GM13976 (cell line): ENCODE data around the gene NAGA.

Experiments used
- DNase-seq: peaks from one replicate; pipeline ENCODE4 v3.0.0; 2012; ENCODE audit warnings: low spot score
- CTCF ChIP-seq: IDR thresholded peaks from 2 replicates; pipeline ENCODE4 v1.5.1; 2012; ENCODE audit warnings: borderline replicate concordance, mild to moderate bottlenecking; ENCODE audit not compliant: insufficient read depth; ENCODE audit errors: extremely low read depth, missing control alignments, control extremely low read depth
- in situ Hi-C: fragments of 300-500 bp; cut with MboI; formaldehyde crosslinking; loops from one replicate; pipeline ENCODE4 v1.12.0; 2022; ENCODE audit warnings: low sequenced_read_pairs, mixed read lengths, inconsistent platforms; ENCODE audit not compliant: unreplicated experiment

Gene NAGA

DNA sequence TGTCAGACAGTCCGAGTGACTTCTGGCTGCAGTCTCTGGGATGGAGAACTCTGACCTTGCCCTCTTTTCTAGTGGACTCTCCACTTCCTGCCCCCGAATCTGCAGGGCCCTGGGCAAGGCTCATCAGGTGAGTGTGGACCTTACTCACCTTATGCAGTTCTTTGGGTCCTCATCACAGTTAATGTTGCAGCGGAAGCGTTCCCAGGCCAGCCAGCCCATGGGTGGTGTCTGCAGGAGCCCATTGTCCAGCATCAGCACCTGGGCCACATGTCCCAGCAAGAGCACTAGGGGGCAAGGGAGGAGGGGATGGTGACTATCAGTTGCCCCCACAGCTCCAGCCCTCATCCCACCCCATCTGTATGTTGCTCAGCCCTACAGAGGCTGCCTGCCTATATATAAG is 2.3 kb downstream of the NAGA start:
- in situ Hi-C loops: loop anchor here (10.0 kb wide), 1 partner anchor 63 kb away; no protein-coding TSS in a partner anchor
- TF ChIP-seq CTCF: no peak
- DNase-seq: no peak

DNA sequence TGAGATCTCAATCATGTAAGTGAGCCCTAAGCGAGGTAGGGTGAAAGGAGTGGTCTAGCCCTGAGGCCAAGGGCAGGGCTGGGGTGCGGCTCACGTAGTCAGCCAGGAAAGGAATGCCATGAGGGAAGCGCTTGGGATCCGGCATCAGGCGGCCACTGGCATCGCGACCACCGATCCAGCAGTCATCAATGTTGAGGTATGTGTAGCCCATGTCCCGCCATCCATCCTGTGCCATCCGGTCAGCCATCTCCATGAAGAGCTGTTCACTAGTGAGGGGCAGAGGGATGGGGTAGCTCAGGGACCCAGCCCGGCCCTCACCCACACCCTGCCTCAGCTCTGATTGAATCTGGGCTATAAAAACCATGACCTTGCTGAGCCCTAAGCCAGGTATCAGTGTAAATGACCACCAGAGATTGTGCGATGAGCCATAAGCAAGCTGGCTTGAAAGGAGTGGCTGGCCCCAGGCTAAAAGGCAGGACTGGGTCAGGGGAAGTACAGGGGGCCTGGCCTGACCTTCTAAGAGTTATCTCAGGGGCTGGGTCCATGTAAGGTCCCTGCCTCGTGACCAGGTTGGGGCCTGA is 2.9 kb downstream of the NAGA start:
- no peak for TF ChIP-seq CTCF
- in situ Hi-C loops: loop anchor here (10.0 kb wide), 1 partner anchor 63 kb away; no protein-coding TSS in a partner anchor

DNA sequence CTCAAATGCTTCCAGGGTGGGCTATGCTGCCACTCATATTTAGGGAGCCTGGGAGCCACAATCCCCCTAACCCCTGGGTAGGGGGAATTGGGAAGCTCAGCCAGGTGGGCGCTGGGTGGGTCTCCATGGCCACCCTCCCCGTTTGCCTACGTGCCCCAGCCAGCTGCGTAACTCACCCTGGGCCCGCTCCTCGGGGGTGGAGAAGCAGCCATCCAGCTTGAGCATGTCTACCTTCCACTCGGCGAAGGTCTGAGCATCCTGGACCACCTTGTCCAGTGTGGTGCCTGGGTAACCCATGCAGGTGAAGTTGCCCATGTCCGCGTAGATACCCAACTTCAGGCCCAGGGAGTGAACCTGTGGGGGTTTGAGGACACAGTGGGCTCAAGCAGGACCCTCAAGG is 3.7 kb downstream of the NAGA start:
- DNase-seq: no peak
- no peak for TF ChIP-seq CTCF
- in situ Hi-C loops: loop anchor here (10.0 kb wide), 1 partner anchor 62 kb away; no protein-coding TSS in a partner anchor

More for the DNA sequence above, 2.9 kb downstream of the NAGA start:
- DNase-seq: no peak

DNA sequence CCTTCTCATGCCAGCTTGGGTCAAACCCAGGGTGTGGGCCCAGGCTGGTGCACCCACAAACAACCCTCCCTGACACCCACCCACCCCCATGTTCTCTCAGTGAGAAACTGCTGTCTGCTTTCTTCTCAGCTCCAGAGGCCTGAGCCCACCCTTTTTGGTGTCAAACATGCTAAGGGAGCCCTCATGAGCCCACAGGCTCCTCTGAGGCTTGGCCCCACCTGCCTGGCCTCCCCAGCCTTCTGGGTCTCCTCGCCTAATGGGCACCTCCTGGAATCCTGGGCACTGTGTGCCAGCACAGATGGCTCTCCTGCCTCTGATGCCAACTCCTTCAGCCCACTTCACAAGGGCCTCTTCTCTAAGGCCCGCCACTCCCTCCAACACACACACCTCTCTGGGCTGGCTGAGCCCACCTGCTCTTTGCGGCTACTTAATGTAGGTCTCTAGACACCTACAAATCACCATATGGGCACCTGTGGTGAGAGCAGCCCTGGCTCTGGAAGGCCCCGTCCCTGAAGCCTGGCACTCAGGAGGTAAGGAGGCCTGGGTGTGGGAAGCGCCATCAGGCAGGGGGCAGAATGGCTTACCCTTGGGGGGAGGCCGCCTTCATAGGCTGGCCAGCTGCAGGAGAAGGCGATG is 4.4 kb downstream of the NAGA start:
- no peak for TF ChIP-seq CTCF
- in situ Hi-C loops: loop anchor here (10.0 kb wide), 1 partner anchor 61 kb away; no protein-coding TSS in a partner anchor
- DNase-seq: no peak

DNA sequence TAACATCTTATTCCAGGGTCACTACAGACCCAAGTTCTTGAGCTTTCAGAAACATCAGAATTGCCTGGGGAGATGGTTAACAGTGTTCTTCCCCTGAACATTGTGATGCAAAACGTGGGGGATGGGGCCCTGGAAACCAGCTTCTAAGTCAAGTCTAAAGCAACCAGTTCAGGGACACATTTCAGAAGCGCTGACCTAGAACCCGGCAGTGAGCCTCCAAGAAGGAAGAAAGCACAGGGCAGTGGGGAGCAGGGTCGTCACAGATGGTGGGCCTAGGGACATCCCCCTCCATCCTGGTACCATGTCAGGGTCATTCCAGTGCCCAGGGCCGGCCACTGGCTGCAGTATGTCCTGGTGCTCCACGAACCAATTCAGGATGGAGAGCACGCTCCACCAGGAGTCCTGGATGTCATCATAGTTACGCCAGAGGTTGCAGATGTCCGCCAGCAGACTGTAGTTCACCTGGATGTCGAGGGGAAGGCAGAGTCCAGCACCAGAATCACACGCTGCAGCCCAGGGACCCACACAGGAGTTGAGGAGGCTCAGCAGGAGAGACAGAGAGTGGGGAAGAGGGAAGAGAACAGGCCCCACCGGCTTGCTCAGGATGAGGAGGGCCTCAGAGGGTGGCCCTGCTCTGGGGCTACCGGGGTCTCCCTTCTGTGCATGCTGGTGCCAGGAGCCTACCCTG is 5.0 kb downstream of the NAGA start:
- no peak for TF ChIP-seq CTCF
- in situ Hi-C loops: loop anchor here (10.0 kb wide), 1 partner anchor 61 kb away; no protein-coding TSS in a partner anchor
- no peak for DNase-seq

DNA sequence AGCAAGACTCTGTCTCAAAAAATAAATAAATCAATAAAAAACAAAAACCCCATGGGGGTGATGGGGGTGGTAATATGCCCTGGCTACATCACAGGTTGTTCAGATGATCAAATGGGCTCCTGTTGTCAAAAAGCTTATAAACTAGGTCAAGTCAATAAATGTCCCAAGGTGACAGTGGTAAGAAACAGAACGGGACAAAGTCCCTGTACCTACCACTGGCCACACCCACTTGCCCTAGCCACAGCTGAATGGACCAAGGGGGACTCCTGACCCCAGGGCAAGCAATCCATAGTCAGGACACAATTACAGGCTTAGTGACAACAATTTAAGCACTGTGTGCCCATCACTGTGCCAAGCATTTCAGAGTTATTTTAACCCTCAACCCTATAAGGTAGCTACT is 6.0 kb downstream of the NAGA start:
- in situ Hi-C loops: loop anchor here (10.0 kb wide), 1 partner anchor 60 kb away; no protein-coding TSS in a partner anchor
- DNase-seq: no peak
- TF ChIP-seq CTCF: no peak
